Heart right ventricle (tissue), 16 donors: ENCODE data around the gene TRIM54. TPM values are rescaled to one million over a fixed set of nuclear protein-coding genes. Genes with fewer than 3 reads are reported as not detected.

Experiments
- ATAC-seq, 8 donors: fragments of 200-7000 bp; cut with Tn5 transposase; one replicate each; pipeline ENCODE4 v1.9.1; 2020; ENCODE audit warnings: mild to moderate bottlenecking in 8 of 8, moderate library complexity in 8 of 8, moderate number of reproducible peaks in 1 of 8
- DNase-seq, 2 donors: peaks; one replicate each; pipeline ENCODE4 v3.0.0-alpha.2; 2020
- H3K27ac ChIP-seq, 10 donors: fragments of 200-600 bp; sonication (generic) in 2 of 10; one replicate each; pipeline versions ENCODE4 v1.5.0 to v1.8.0; 2020 to 2022; ENCODE audit warnings: mild to moderate bottlenecking in 3 of 10
- H3K27me3 ChIP-seq, 7 donors: fragments of 200-600 bp; one replicate each; pipeline ENCODE4 v1.8.0; 2021 to 2022; ENCODE audit warnings: mild to moderate bottlenecking in 2 of 7
- H3K36me3 ChIP-seq, 9 donors: fragments of 200-600 bp; sonication (generic) in 1 of 9; one replicate each; pipeline versions ENCODE4 v1.5.0 to v1.8.0; 2020 to 2022; ENCODE audit warnings: mild to moderate bottlenecking in 2 of 9
- H3K4me1 ChIP-seq, 9 donors: fragments of 200-600 bp; sonication (generic) in 1 of 9; one replicate each; pipeline versions ENCODE4 v1.5.0 to v1.8.0; 2020 to 2022; ENCODE audit warnings: mild to moderate bottlenecking in 4 of 9
- H3K4me3 ChIP-seq, 10 donors: fragments of 200-600 bp; sonication (generic) in 2 of 10; one replicate each; pipeline versions ENCODE4 v1.5.0 to v1.8.0; 2020 to 2022; ENCODE audit warnings: mild to moderate bottlenecking in 7 of 10, moderate library complexity in 2 of 10
- H3K9me3 ChIP-seq, 11 donors: fragments of 200-600 bp in 10 of 11; sonication (generic) in 2 of 11; one replicate each; pipeline versions ENCODE4 v1.5.0 to v1.8.0; 2013 to 2022; ENCODE audit warnings: mild to moderate bottlenecking in 2 of 11, control low read depth in 1 of 11, moderate library complexity in 1 of 11
- CTCF ChIP-seq, 9 donors: fragments of 200-600 bp; sonication (generic) in 2 of 9; IDR thresholded peaks; one replicate each; pipeline versions ENCODE4 v1.5.0 to v1.8.0; 2021 to 2022; ENCODE audit warnings: antibody characterized with exemption in 9 of 9, mild to moderate bottlenecking in 5 of 9, moderate library complexity in 1 of 9
- WGBS, 2 donors: extraction: QIAGEN DNeasy Blood & Tissue Kit; methylation state at CpG; one replicate each; pipeline ENCODE4 v1.1.7; 2013; ENCODE audit warnings: inconsistent platforms in 1 of 2; 5-methylcytosine and 5-hydroxymethylcytosine counted together
- intact Hi-C, 10 donors: fragments of 100-400 bp; cut with DNase I; formaldehyde crosslinking; loops; one replicate each; pipeline versions ENCODE4 v1.11.1 to v1.14.2; 2022
- polyA plus RNA-seq, 2 donors: library from polyadenylated mRNA; stranded (reverse); fragments of 200-250 nt; gene quantifications; one replicate each; pipeline ENCODE4 v1.2.3, GENCODE V29; 2013
- total RNA-seq, 10 donors: library from RNA; stranded (reverse); fragmentation: NEBNext Ultra II Directional in 3 of 10; extraction: Animal tissue kit (Norgen Biotek cat#: 25700) in 3 of 10; gene quantifications; one replicate each; pipeline versions ENCODE4 v1.2.1 to v1.2.4, GENCODE V29; 2021 to 2023
- donor health status: Arrhythmogenic right ventricular cardiomyopathy.
- donor health status: ischemic (EF 13 %, LVEDD 7.1; RV severe dilation, severe dysfunction).
- donor health status: healthy with polysubstance abuse.
- donor health status: DM: no; HTN: yes; CAD: no.
- donor health status: DM: no; HTN: no; CAD: no.
- donor health status: ischemic (EF 25% LVEDD 6.9; RV normal size, moderate dysfunction).
- donor health status: ischemic (EF 25% LVEDD 5.7; RV mildly dilated, moderate dysfunction).
- donor health status: healthy.
- donor health status: DM: yes; HTN: yes; CAD: no.
- donor health status: Ischemic cardiomyopathy.
- donor health status: ischemic (EF 35%, LVEDD 5.7; RV mildly dilated, moderate dysfunction).
- donor health status: nonischemic (EF 11% LVEDD 7.7; RV severe dilation, severe dysfunction).
- donor health status: DM: yes; HTN: yes; CAD: no.
- donor health status: PGD.
- donor health status: ischemic (EF 29% LVEDD 5.4; RV normal size, mild dysfunction).
- donor health status: nonischemic (EF 23%, LVEDD 6.1; RV moderate dilation, normal function).

TRIM54 gene
- total and polyA plus RNA-seq, 12 donors: 131 to 568 (median 249) TPM

- WGBS, 2 donors: 96 to 98% methylated on average over 15 of the region's 15 CpGs
- H3K4me3 ChIP-seq: no peak overlapping the region
- peaks cover 8 to 100% (median 82%) of the 10 kb centered on the region in 9 donors for H3K36me3 ChIP-seq
- H3K4me1 ChIP-seq: peaks cover 0 to 3% (median 0%) of the 10 kb centered on the region in 9 donors
- ATAC-seq: no peak
- intact Hi-C loops: no loop called here
- H3K27ac ChIP-seq: no peak overlapping the region
- no peaks in the 10 kb centered on the region for H3K9me3 ChIP-seq
- no peak for TF ChIP-seq CTCF (IDR thresholded peaks at IDR 0.05)
- H3K27me3 ChIP-seq: no peaks in the 10 kb centered on the region
- no peak for DNase-seq
These were observed 44.8 kb upstream of the TRIM54 start for GRCh38 chr2:27237341-27237945.

DNA sequence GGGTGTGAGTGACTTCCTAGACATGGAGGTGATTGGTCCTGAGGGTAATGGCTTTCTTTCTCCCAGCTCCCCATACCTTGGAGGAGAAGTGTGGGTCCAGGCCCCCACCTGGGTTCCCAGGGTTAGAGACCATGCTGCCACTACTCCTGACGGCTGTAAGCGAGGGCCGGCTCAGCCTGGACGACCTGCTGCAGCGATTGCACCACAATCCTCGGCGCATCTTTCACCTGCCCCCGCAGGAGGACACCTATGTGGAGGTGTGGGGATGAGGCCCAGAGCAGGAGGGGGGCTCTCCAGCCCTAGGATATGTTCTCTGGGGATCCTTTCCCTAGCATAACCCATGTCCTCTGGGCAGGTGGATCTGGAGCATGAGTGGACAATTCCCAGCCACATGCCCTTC is 43.3 kb upstream of the TRIM54 start:
- H3K9me3 ChIP-seq: no peaks in the 10 kb centered on the region
- intact Hi-C loops: no loop called here
- H3K4me3 ChIP-seq: no peak overlapping the region
- ATAC-seq (no peak), DNase-seq (no peak)
- no peak overlapping the region for H3K27ac ChIP-seq
- WGBS, 2 donors: 95 to 98% methylated on average over 8 of the region's 8 CpGs
- H3K36me3 ChIP-seq: peaks cover 4 to 100% (median 67%) of the 10 kb centered on the region in 9 donors
- no peak for TF ChIP-seq CTCF (IDR thresholded peaks at IDR 0.05)
- H3K4me1 ChIP-seq: peaks cover 0 to 19% (median 7%) of the 10 kb centered on the region in 9 donors
- H3K27me3 ChIP-seq: no peaks in the 10 kb centered on the region

GRCh38 chr2:27240406-27240805 is 41.8 kb upstream of the TRIM54 start:
- DNase-seq (no peak), ATAC-seq (no peak)
- no peak for TF ChIP-seq CTCF (IDR thresholded peaks at IDR 0.05)
- Histone ChIP-seq H3K27me3 (no peaks in the 10 kb centered on the region), H3K27ac (no peak overlapping the region), H3K36me3 (peaks cover 4 to 93% (median 52%) of the 10 kb centered on the region in 9 donors), H3K9me3 (no peaks in the 10 kb centered on the region), H3K4me3 (no peak overlapping the region), H3K4me1 (peaks cover 0 to 29% (median 11%) of the 10 kb centered on the region in 9 donors)
- 88% methylated on average over 9 of the region's 9 CpGs for WGBS, 2 donors
- intact Hi-C loops: no loop called here

- WGBS, 2 donors: 84 to 86% methylated on average over 24 of the region's 24 CpGs
- Histone ChIP-seq H3K27ac (no peak overlapping the region), H3K4me1 (peaks cover 0 to 34% (median 13%) of the 10 kb centered on the region in 9 donors), H3K4me3 (no peak overlapping the region), H3K27me3 (no peaks in the 10 kb centered on the region), H3K9me3 (no peaks in the 10 kb centered on the region), H3K36me3 (peaks cover 4 to 77% (median 41%) of the 10 kb centered on the region in 9 donors)
- ATAC-seq: no peak
- no peak for DNase-seq
- intact Hi-C loops: no loop called here
- TF ChIP-seq CTCF (IDR thresholded peaks at IDR 0.05): no peak
These were observed 40.2 kb upstream of the TRIM54 start for GRCh38 chr2:27241761-27242613.
